Measurements from ENCODE around the gene SIRPB1.

The SIRPB1 gene

DNA sequence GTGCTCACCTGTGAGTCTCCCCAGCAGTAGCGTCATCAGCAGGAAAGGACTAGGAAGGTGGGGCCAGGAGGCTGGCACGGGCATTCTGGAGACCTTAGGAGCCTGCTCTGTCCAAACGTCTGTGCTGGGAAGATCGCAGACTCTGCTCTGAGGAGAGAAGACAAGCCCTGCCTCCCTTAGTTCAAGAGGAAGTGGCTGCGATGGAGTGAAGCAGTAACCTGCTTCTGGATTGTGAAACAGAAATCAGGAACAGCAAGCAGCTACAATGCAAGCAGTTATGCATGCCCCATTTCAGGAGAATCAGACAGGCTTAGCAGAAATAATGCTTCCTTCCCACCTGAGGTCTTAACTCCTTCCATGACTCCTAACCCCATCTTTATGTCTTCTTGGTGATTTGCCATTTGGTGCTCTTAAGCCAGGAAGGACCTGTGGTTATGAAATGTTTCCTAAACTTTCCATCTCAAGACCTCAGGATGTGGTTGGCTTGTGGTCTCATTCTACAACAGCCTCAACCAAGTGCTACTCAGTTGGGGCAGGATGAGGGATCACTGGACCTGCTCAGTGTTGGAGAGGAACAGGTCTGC, at the start of gene SIRPB1:
SIRPB1 (minus strand) TSS at position 149 of the 584 bp plus-strand sequence; CDS start at position 84, 65 bp downstream.
- Mint-ChIP-seq H3K9me3 (no peaks in the 10 kb centered on the region), H3K4me3 (peak within 1 kb of the TSS; percentile 11), H3K27me3 (no peaks in the 10 kb centered on the region), H3K27ac (peak within 1 kb of the TSS; percentile 54), H3K4me1 (ENCODE audit: low read depth) (peaks cover 65% of the 10 kb centered on the region), H3K36me3 (ENCODE audit: low read depth) (no peaks in the 10 kb centered on the region)
- DNase-seq, result peak; percentile 39

DNA sequence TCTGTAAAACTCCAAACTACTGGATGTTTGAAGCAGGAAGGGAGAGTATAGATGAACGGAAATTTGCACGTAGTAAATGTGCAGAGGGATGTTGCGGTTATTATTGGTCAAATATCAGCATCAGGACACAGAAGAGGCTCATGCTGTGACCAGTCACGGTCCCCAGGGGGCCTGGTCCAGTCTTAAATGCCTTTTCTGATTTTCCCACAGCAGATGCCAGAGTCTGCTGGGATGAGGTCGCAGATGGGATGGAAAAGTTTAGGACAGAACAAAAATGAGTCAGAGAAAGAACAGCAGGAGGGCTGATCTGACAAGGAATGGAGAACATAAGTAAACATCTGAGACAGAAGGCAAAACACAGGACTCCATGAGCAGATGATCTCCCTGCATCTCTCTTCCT, 49.5 kb upstream of the SIRPB1 start:
- Mint-ChIP-seq H3K9me3 (peaks cover 8% of the 10 kb centered on the region), H3K4me3 (no peak overlapping the region), H3K4me1 (ENCODE audit: low read depth) (peaks cover 98% of the 10 kb centered on the region), H3K27me3 (no peaks in the 10 kb centered on the region), H3K36me3 (ENCODE audit: low read depth) (peaks cover 43% of the 10 kb centered on the region), H3K27ac (peak overlapping the region; percentile 65)
- DNase-seq, result no peak

DNA sequence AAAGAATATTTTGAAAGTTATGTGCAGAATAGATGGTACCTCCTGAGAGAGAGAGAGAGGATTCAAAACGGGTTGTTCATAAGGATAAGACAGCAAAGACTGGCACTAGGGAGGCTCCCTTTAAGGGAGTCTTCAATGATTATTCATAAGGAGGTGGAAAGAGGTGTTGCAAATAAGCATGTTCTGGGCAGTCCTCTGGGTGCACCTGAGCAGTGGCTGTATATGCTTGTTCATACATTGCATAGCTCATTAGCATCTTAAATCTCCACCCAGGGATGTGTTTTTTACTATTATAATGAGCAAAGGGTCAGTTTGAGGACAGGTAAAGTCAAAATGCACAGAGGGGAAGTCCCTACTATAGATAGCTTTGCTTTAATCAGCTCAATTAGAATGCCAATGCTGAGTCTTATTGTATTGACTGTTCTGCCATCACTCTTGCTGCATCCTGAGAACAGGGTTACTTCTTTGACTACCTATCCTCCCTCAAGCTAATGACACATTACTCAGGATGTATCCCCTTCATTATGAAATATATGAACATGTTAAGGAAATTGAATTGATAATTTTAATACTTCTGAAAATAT, 47.8 kb upstream of the SIRPB1 start:
- no peak for DNase-seq
- Mint-ChIP-seq H3K27me3 (no peaks in the 10 kb centered on the region), H3K4me3 (peak overlapping the region; percentile 0), H3K9me3 (peaks cover 8% of the 10 kb centered on the region), H3K4me1 (ENCODE audit: low read depth) (peaks cover 97% of the 10 kb centered on the region), H3K36me3 (ENCODE audit: low read depth) (peaks cover 42% of the 10 kb centered on the region), H3K27ac (peak overlapping the region; percentile 60)

DNA sequence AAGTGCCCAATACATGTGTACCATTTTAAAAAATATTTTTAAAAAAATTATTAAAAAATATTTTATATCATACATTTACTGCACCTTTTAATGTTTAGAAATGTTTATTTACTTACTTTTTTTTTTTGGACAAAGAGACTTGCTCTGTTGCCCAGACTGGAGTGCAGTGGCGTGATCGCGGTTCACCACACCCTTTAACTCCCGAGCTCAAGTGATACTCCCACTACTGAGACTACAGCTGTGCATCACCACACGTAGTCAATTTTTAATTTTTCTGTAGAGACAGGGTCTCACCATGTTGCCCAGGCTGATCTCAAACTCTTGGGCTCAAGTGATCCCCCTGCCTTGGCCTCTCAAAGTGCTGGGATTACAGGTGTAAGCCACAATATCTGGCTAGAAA, 47.0 kb upstream of the SIRPB1 start:
- peaks cover 8% of the 10 kb centered on the region for H3K9me3 Mint-ChIP-seq
- DNase-seq, result no peak
- no peaks in the 10 kb centered on the region for H3K27me3 Mint-ChIP-seq
- H3K36me3 Mint-ChIP-seq (ENCODE audit: low read depth), result peaks cover 38% of the 10 kb centered on the region
- peaks cover 97% of the 10 kb centered on the region for H3K4me1 Mint-ChIP-seq (ENCODE audit: low read depth)
- no peak overlapping the region for H3K4me3 Mint-ChIP-seq
- peak overlapping the region; percentile 60 for H3K27ac Mint-ChIP-seq

DNA sequence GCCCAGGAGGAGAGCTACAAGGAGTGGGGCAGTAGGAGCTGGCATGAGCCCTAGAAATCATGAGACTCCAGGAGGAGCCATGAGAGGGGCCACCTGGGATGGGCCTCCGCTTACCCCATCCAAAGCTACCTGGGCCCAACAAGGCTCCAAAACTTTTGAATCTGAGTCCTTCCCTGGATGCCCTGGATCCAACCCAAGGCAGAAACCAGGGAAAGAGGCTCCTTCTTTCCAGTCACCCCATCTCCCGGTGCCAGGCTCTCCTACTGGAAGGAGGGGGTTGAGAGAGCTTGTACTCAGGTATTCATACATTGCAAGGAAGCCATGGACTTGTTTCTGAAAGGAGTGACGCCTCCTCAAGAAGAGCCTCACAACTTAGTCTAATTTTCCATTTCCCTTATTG, 45.5 kb upstream of the SIRPB1 start:
- DNase-seq, result no peak
- Mint-ChIP-seq H3K4me3 (peak overlapping the region; percentile 73), H3K4me1 (ENCODE audit: low read depth) (peaks cover 97% of the 10 kb centered on the region), H3K27me3 (no peaks in the 10 kb centered on the region), H3K27ac (peak overlapping the region; percentile 91), H3K36me3 (ENCODE audit: low read depth) (peaks cover 33% of the 10 kb centered on the region), H3K9me3 (peaks cover 3% of the 10 kb centered on the region)

DNA sequence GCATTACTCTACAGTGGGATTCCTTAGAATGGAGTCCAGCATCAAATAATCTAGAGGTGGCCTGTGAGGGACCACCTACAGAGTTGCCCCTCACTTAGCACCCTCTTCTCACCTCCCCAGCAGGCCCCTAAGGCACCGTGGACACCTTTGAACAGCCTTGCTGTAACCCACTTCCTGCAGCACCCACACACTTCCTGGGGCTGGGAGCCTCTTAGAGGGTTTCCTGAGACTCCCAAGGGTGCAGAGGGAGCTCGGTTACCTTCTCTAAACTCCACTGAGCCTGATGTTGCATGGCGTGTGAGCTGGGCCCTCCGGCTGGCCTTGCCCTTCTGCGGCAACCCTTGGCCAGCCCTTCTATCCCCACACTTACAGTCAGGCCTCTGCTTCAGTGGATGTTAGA, 45.1 kb upstream of the SIRPB1 start:
- Mint-ChIP-seq H3K9me3 (peaks cover 3% of the 10 kb centered on the region), H3K36me3 (ENCODE audit: low read depth) (peaks cover 30% of the 10 kb centered on the region), H3K27me3 (no peaks in the 10 kb centered on the region), H3K4me3 (peak overlapping the region; percentile 73), H3K4me1 (ENCODE audit: low read depth) (peaks cover 97% of the 10 kb centered on the region), H3K27ac (peak overlapping the region; percentile 91)
- DNase-seq, result peak; percentile 75

DNA sequence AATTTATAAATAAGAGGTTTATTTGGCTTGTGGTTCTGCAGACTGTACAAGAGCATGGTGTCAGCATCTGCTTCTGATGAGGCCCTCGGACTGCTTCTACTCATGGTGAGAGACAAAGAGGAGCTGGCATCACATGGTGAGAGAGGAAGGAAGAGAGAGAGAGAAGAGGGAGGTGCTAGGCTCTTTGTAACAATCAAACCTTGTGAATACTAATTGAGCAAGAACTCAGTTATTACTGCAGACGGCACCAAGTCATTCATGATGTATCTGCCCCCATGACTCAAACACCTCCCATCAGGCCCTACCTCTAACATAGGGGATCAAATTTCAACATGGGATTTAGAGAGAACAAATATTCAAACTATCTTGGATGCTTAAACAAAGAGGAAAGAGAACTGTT, 44.1 kb upstream of the SIRPB1 start:
- Mint-ChIP-seq H3K4me1 (ENCODE audit: low read depth) (peaks cover 97% of the 10 kb centered on the region), H3K9me3 (peaks cover 3% of the 10 kb centered on the region), H3K4me3 (peak overlapping the region; percentile 73), H3K27ac (peak overlapping the region; percentile 91), H3K36me3 (ENCODE audit: low read depth) (peaks cover 20% of the 10 kb centered on the region), H3K27me3 (no peaks in the 10 kb centered on the region)
- DNase-seq, result no peak

DNA sequence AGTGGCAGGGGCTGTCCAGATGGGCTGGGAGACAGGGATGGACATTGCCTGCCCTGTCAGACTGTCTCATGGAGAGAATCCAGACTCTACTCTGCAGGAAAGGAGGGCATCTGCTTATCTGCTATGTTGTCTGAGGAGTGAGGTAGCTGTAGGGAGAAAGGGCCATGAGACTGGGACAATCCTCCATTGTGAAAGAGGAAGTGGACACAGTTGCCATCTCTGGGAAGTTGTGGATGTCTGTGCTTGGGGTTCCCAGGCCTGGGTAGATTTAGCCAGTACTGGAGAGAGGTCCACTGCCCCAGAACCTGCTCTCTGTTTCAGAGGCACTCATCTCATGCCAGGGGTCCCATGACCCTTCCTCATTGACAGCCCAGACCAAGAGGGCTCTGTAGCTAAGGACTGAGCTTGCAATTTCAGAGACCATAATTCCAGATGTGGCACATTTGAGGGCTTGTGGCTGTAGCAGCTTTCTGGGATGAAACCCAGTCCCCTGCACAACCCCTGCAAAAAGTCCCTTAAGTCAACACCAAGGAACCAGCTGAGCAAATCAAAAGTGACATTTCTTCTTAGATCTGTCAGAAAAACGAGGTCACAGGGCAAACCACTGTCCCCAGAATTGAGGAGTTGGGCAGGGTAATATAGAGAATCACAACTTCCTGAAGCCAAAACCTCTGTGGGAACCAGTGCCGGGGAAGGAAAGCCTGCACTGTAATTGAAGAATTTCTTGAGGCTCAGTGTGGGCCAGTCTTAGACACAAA, 41.9 kb upstream of the SIRPB1 start:
- peaks cover 19% of the 10 kb centered on the region for H3K36me3 Mint-ChIP-seq (ENCODE audit: low read depth)
- no peak for DNase-seq
- H3K9me3 Mint-ChIP-seq, result peaks cover 3% of the 10 kb centered on the region
- peak overlapping the region; percentile 93 for H3K27ac Mint-ChIP-seq
- no peak overlapping the region for H3K4me3 Mint-ChIP-seq
- no peaks in the 10 kb centered on the region for H3K27me3 Mint-ChIP-seq
- H3K4me1 Mint-ChIP-seq (ENCODE audit: low read depth), result peaks cover 99% of the 10 kb centered on the region

DNA sequence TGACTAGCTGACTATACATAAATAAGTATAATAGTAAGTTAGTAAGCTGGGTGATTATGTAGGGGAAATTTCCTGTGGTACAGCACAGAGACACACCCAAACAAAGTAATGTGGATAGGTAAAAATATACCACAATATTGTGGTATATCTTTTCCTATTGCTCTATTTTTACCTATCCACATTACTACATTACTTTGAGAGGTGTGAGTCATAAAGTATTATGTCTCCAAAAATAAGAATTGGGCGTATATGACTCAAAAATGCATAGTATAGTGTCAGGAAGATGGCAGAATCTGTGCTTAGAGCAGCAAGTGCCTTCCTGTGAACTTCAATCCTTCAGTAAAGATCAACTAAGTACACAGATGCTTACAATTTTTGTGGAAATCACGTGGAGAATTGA, 40.4 kb upstream of the SIRPB1 start:
- H3K9me3 Mint-ChIP-seq, result peaks cover 3% of the 10 kb centered on the region
- peak overlapping the region; percentile 37 for H3K4me3 Mint-ChIP-seq
- DNase-seq, result no peak
- H3K27ac Mint-ChIP-seq, result peak overlapping the region; percentile 95
- H3K36me3 Mint-ChIP-seq (ENCODE audit: low read depth), result peaks cover 24% of the 10 kb centered on the region
- H3K27me3 Mint-ChIP-seq, result no peaks in the 10 kb centered on the region
- H3K4me1 Mint-ChIP-seq (ENCODE audit: low read depth), result peaks cover 94% of the 10 kb centered on the region

DNA sequence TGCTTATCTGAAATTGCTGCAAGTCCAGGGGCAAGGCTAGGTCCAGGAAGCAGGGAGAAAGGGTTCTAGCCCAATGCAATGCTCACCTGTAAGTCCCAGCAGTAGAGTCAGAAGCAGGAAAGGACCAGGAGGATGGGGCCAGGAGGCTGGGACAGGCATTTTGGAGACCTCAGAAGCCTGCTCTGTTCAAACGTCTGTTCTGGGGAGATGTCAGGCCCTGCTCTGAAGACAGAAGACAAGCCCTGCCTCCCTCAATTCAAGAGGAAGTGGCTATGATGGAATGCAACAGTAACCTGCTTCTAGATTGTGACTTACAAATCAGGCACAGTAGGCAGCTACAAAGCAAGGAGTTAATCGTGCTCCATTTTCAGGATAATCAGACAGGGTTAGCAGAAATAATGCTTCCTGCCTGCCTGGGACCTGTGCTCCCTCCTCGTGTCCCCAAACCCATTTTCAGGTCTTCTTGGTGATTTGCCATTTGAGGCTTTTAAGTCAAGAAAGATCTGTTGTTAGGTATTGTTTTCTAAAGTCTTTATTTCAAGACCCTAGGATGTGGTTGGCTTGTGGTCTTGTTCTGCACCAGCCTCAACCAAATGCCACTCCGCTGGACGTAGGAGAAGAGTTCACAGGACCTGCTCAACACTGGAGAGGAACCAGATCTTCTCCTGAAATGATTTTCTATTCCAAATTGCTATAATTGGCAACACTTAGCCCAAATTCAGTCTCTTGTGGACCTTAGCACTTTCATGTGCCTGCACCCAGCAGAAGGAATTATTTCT, 37.9 kb upstream of the SIRPB1 start, which contains the start of gene SIRPG:
SIRPG (minus strand) TSS at position 224 of the 779 bp plus-strand sequence; CDS start at position 159, 65 bp downstream.
- peaks cover 3% of the 10 kb centered on the region for H3K9me3 Mint-ChIP-seq
- DNase-seq, result no peak
- peaks cover 94% of the 10 kb centered on the region for H3K4me1 Mint-ChIP-seq (ENCODE audit: low read depth)
- H3K27me3 Mint-ChIP-seq, result no peaks in the 10 kb centered on the region
- H3K4me3 Mint-ChIP-seq, result peak within 1 kb of the TSS; percentile 79
- peak within 1 kb of the TSS; percentile 95 for H3K27ac Mint-ChIP-seq
- peaks cover 46% of the 10 kb centered on the region for H3K36me3 Mint-ChIP-seq (ENCODE audit: low read depth)

DNA sequence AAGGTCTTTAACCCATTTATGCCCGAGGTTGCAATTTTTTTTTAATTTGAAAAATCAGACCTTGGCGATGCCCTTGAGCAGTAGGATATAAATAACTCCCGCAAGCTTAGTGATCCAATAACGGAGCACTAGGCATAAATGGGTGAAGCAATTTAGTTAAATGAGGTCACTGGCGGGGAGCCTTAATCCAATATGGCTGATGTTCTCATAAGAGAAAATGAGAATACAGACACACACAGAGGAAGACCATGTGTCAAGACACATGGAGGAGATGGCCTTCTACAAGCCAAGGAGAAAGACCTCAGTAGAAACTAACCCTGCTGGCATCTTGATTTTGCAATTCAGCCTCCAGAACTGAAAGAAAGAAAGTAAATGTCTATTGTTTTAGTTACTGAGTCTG, 37.0 kb upstream of the SIRPB1 start:
- peaks cover 3% of the 10 kb centered on the region for H3K9me3 Mint-ChIP-seq
- H3K4me3 Mint-ChIP-seq, result peak overlapping the region; percentile 79
- peaks cover 48% of the 10 kb centered on the region for H3K36me3 Mint-ChIP-seq (ENCODE audit: low read depth)
- DNase-seq, result no peak
- H3K27ac Mint-ChIP-seq, result peak overlapping the region; percentile 95
- H3K4me1 Mint-ChIP-seq (ENCODE audit: low read depth), result peaks cover 92% of the 10 kb centered on the region
- no peaks in the 10 kb centered on the region for H3K27me3 Mint-ChIP-seq

DNA sequence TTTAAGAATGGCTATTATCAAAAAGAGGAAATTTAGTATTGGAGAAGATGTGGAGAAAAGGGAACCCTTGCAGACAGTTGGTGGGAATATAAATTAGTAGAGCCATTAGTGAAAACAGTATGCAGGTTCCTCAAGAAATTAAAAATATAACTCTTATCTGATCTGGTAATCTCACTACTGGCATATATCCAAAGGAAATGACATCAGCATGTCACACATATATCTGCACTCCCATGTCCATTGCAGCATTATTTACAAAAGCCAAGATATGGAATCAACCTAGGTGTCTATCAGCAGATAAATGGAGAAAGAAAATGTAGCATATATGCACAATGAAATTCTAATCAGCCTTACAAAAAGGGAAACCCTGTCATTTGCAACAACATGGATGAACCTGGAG, 35.2 kb upstream of the SIRPB1 start:
- peak overlapping the region; percentile 72 for H3K4me3 Mint-ChIP-seq
- H3K4me1 Mint-ChIP-seq (ENCODE audit: low read depth), result peaks cover 92% of the 10 kb centered on the region
- no peak for DNase-seq
- peak overlapping the region; percentile 84 for H3K27ac Mint-ChIP-seq
- no peaks in the 10 kb centered on the region for H3K9me3 Mint-ChIP-seq
- H3K27me3 Mint-ChIP-seq, result no peaks in the 10 kb centered on the region
- peaks cover 47% of the 10 kb centered on the region for H3K36me3 Mint-ChIP-seq (ENCODE audit: low read depth)

DNA sequence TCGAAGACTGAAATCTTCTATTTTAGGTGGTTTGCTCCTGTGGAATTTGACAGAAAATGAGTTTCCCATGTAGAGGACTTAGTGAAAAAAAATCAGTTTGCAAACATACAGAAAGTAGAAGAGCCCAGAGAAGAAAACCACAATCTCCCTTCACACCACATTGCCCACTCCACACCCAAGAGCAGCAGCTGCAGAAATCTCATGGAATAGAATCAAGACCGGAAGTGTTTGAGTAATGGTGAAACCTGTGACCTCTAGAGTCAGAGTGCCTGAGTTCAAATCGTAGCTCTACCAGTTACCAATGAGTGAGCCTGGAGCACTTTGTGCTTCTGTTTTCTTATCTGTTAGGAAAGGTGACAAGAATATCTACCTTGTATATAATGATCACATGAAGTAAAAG, 33.2 kb upstream of the SIRPB1 start:
- Mint-ChIP-seq H3K36me3 (ENCODE audit: low read depth) (peaks cover 61% of the 10 kb centered on the region), H3K27ac (peak overlapping the region; percentile 80), H3K4me3 (peak overlapping the region; percentile 28), H3K4me1 (ENCODE audit: low read depth) (peaks cover 87% of the 10 kb centered on the region), H3K9me3 (no peaks in the 10 kb centered on the region), H3K27me3 (no peaks in the 10 kb centered on the region)
- DNase-seq, result no peak

DNA sequence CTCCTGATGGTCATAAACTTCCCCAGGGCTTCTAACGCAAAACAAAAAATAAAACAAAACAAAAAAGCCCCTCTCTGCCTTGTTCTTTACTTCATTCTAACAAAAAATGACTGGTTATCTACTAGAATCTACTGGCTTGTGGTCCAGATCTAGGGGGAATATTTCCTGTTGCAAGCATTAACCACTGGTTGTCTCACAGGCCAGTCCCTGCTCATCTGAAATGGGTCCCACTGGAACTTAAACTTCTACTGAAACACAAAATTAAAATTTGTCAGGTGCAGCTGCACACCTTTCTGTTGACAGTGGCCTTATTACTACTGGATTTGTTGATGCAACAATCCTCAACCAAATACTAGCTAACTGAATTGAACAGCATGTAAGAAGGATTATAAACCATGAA, 32.3 kb upstream of the SIRPB1 start:
- no peaks in the 10 kb centered on the region for H3K9me3 Mint-ChIP-seq
- no peaks in the 10 kb centered on the region for H3K27me3 Mint-ChIP-seq
- H3K36me3 Mint-ChIP-seq (ENCODE audit: low read depth), result peaks cover 68% of the 10 kb centered on the region
- no peak overlapping the region for H3K4me3 Mint-ChIP-seq
- H3K4me1 Mint-ChIP-seq (ENCODE audit: low read depth), result peaks cover 87% of the 10 kb centered on the region
- DNase-seq, result no peak
- H3K27ac Mint-ChIP-seq, result peak overlapping the region; percentile 71

Data from activated T-cell treated with anti-CD3 and anti-CD28 coated beads, Interleukin-2, amount 50 U/mL, for 24 hours (primary cell).